22Rv1 (cell line): ENCODE results near the gene OR52W1.

Experiments used
- H3K27ac ChIP-seq: fragments of 450-650 bp; 2 replicates; pipeline ENCODE4 v1.5.1; 2017
- CTCF ChIP-seq: fragments of 450-650 bp; IDR thresholded peaks from 2 replicates; pipeline ENCODE4 v1.5.1; 2017; ENCODE audit warnings: mild to moderate bottlenecking
- ZFX ChIP-seq: fragments of 450-650 bp; IDR thresholded peaks from 2 replicates; pipeline ENCODE4 v1.6.1; 2017; ENCODE audit warnings: antibody characterized with exemption, borderline replicate concordance

OR52W1 gene

GRCh38 chr11:6217722-6218121 lies 18.7 kb downstream of the OR52W1 start:
- no peak overlapping the region for H3K27ac ChIP-seq
- no peak for TF ChIP-seq ZFX

GRCh38 chr11:6219359-6219758 lies 20.3 kb downstream of the OR52W1 start:
- no peak for TF ChIP-seq CTCF
- no peak for TF ChIP-seq ZFX
- H3K27ac ChIP-seq = no peak overlapping the region

- no peak for TF ChIP-seq CTCF
- no peak for TF ChIP-seq ZFX
- H3K27ac ChIP-seq = no peak overlapping the region
Observed at GRCh38 chr11:6223854-6224253, 24.8 kb downstream of the OR52W1 start.

GRCh38 chr11:6224421-6224820 lies 25.4 kb downstream of the OR52W1 start:
- no peak for TF ChIP-seq ZFX
- no peak for TF ChIP-seq CTCF
- no peak overlapping the region for H3K27ac ChIP-seq

GRCh38 chr11:6225024-6225423 lies 26.0 kb downstream of the OR52W1 start:
- no peak overlapping the region for H3K27ac ChIP-seq
- TF ChIP-seq CTCF = no peak
- no peak for TF ChIP-seq ZFX

- H3K27ac ChIP-seq = no peak overlapping the region
- no peak for TF ChIP-seq CTCF
- no peak for TF ChIP-seq ZFX
Observed at GRCh38 chr11:6225896-6226295, 26.9 kb downstream of the OR52W1 start.

- no peak overlapping the region for H3K27ac ChIP-seq
- no peak for TF ChIP-seq ZFX
- no peak for TF ChIP-seq CTCF
Observed at GRCh38 chr11:6228520-6228919, 29.5 kb downstream of the OR52W1 start.

- H3K27ac ChIP-seq = no peak overlapping the region
- no peak for TF ChIP-seq ZFX
- no peak for TF ChIP-seq CTCF
Observed at GRCh38 chr11:6229911-6230310, 30.9 kb downstream of the OR52W1 start.
